Ramos (cell line): ENCODE measurements around the gene MAD1L1.

Source experiments
- in situ Hi-C: fragments of 300-500 bp; cut with MboI; formaldehyde crosslinking; loops from one replicate; pipeline ENCODE4 v1.14.3; 2022; ENCODE audit warnings: low sequenced_read_pairs; ENCODE audit not compliant: unreplicated experiment

Gene MAD1L1

GRCh38 chr7:2220954-2221353 lies 11.8 kb downstream of the MAD1L1 start:
- in situ Hi-C loops, result no loop called here

- in situ Hi-C loops, result no loop called here
Observed at GRCh38 chr7:2220506-2220905, 12.2 kb downstream of the MAD1L1 start.

GRCh38 chr7:2220030-2220429 lies 12.7 kb downstream of the MAD1L1 start:
- in situ Hi-C loops, result no loop called here

- in situ Hi-C loops, result no loop called here
Observed at GRCh38 chr7:2219606-2220005, 13.1 kb downstream of the MAD1L1 start.

- in situ Hi-C loops, result no loop called here
Observed at GRCh38 chr7:2219136-2219535, 13.6 kb downstream of the MAD1L1 start.

- in situ Hi-C loops, result no loop called here
Observed at GRCh38 chr7:2218444-2218785, 14.3 kb downstream of the MAD1L1 start.

- in situ Hi-C loops, result no loop called here
Observed at GRCh38 chr7:2217716-2218443, 14.9 kb downstream of the MAD1L1 start.

GRCh38 chr7:2217206-2217605 lies 15.5 kb downstream of the MAD1L1 start:
- in situ Hi-C loops, result no loop called here

- in situ Hi-C loops, result no loop called here
Observed at GRCh38 chr7:2215851-2216250, 16.9 kb downstream of the MAD1L1 start.

- in situ Hi-C loops, result no loop called here
Observed at GRCh38 chr7:2214636-2215035, 18.1 kb downstream of the MAD1L1 start.

GRCh38 chr7:2213551-2214215 lies 19.1 kb downstream of the MAD1L1 start:
- in situ Hi-C loops, result no loop called here

GRCh38 chr7:2212906-2213305 lies 19.8 kb downstream of the MAD1L1 start:
- in situ Hi-C loops, result no loop called here

GRCh38 chr7:2211926-2212325 lies 20.8 kb downstream of the MAD1L1 start:
- in situ Hi-C loops, result no loop called here

GRCh38 chr7:2211259-2211880 lies 21.4 kb downstream of the MAD1L1 start:
- in situ Hi-C loops, result no loop called here

- in situ Hi-C loops, result no loop called here
Observed at GRCh38 chr7:2210551-2211258, 22.0 kb downstream of the MAD1L1 start.

- in situ Hi-C loops, result loop anchor here (5.0 to 10.0 kb wide), 2 partner anchors 108 to 625 kb away; no protein-coding TSS in a partner anchor
Observed at GRCh38 chr7:2209961-2210323, 22.8 kb downstream of the MAD1L1 start.

GRCh38 chr7:2209146-2209960 lies 23.4 kb downstream of the MAD1L1 start:
- in situ Hi-C loops, result loop anchor here (5.0 to 10.0 kb wide), 2 partner anchors 107 to 625 kb away; no protein-coding TSS in a partner anchor

- in situ Hi-C loops, result loop anchor here (5.0 to 10.0 kb wide), 2 partner anchors 106 to 624 kb away; no protein-coding TSS in a partner anchor
Observed at GRCh38 chr7:2208712-2209111, 24.0 kb downstream of the MAD1L1 start.

- in situ Hi-C loops, result loop anchor here (5.0 to 10.0 kb wide), 2 partner anchors 103 to 620 kb away; no protein-coding TSS in a partner anchor
Observed at GRCh38 chr7:2205036-2205780, 27.5 kb downstream of the MAD1L1 start.
